ENCODE data around the gene GIT1.

GIT1 gene

DNA sequence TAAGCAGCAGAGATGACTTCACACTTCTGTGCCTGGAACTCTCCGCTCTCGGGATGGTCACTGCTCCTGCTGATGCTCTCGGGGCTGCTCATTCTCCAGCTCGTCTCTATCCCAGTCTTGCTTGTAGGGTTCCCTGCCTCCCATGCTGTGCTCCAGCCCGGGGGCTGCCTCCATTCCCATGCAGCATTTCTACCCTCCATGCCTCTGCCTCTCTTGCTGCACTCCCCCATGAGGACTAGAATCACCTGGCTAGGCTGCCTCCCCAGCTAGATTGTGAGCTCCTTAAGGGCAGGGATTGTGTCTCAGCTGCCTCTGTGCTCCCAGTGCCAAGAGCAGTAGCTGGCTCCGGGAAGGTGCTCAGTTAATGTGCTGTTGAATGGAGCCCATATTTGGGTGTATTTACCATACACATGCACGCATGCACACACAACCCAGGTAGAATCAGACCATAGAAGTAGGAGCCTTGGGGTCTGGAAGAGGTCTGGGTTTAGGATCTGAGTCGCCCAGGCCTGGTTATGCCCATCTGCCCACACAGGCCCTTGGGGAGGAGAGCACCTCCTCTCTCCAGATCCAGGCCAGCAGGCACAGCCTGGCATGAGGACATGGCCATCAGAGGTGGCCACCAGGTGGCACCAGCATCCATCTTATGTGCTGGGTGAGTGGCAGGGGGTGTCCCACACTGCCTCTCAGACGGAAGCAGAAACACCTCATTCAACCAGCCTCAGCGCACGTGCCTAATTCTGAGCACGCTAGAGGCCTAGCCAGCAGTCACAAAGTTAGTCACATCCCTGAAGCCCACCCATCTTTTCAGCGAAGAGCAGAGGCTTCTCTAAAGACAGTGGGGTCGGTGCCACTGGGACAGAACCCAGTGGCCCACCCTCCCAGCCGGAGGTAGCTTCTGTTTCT, 9.3 kb downstream of the GIT1 start:
- DNase-seq, result peak; percentile 93

DNA sequence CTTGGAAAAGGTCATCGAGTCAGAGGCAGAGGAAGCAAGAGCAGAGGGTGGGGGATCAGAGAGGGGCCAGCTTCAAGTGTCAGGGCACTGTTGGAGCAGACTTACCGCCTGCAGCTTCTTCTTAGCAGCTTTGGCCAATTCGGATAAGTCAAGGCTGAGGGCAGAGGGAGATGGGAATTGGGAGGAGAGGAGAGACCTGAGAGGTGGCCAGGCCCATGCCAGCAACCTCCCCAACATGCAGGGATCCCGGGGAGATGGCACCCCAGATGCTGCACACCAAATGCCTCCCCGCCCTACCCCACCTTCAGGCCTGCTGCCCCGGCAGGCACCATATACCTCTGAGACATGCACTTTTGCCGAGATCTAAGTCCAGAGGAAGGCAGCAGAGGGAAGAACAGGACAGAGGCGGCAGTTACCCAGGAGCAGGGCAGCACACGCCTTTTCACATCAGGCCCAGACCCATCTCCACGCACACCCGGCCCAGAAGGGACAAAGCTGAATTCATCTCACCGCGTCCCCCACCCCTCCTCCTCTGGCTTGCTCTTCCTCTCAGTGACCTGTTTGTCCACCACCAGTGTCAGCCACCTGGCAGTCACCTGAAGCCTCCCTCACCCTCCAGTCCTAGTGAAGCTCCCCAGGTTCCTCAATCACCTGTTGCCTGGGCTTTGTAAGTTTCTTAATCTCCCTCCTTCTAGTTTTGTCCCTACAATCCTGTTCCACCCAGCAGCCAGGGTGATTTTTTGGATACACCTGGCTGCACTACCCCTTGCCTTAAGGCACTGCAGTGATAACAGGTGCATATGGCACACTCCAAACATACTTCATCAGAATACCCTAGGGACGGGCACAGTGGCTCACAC, 10.6 kb downstream of the GIT1 start:
- no peak for DNase-seq

- no peak for DNase-seq
Observed at GRCh38 chr17:29577385-29578211, 11.8 kb downstream of the GIT1 start.

DNA sequence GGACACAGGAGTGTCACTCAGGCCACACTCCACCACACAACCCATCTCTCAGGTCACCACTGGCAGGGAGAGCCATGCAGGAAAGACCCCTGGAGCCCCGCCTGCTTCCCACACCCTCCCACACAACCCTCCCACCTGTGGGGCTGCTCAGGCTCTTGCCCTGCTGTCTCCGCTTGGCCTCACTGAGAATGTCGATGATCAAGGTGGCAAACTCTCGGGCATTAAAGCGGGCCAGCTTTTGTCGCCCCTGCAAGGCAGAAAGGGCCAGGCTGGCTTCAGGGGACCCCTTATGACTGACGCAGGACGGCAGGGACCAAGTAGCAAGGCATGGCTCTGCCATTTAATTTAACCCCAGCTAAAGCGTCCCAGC, 12.5 kb downstream of the GIT1 start:
- no peak for DNase-seq

GRCh38 chr17:29576214-29577000, 13.0 kb downstream of the GIT1 start:
- DNase-seq, result no peak

GRCh38 chr17:29575511-29576213, 13.8 kb downstream of the GIT1 start:
- DNase-seq, result no peak

GRCh38 chr17:29574732-29575510, 14.5 kb downstream of the GIT1 start:
- no peak for DNase-seq

DNA sequence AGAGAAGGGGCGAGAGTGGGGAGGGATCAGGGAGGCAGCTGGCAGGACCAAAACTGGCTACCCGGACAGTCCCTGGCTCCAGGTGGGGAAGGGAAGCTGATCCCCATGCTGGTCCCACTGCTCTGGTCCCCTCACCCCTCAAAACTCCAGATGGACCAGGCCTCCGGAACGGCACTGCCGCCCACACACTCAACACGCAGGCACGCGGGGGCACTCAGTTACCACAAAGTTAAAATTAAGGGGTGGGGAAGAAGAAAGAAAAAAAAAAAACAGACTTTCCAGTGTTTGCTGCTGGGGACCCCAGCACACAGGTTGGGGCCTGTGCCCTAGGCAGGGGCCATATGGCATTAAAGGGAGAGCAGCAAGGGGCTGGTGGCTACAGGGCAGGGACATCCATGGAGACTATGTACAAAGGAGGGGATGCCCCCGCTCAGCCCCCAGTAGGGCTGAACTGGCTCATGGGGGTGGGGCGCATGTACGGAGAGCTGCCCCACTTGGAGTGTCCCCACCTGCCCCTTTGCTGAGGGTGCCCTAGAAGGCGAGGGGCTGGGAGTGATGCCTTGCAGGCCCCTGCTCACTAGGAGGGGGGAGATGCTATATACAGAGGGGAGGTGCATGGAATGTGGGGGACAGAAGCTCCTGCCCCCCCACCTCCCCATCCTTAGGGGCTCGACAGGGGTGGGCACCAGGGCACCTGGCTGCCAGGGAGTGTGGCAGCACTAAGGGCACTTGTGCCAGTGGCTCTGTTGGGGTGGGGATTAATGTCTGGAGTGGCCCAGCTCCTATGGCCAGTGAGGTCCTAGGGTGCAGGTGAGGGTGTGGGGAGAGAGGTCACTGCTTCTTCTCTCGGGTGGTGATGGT, 15.3 kb downstream of the GIT1 start:
- no peak for DNase-seq

DNA sequence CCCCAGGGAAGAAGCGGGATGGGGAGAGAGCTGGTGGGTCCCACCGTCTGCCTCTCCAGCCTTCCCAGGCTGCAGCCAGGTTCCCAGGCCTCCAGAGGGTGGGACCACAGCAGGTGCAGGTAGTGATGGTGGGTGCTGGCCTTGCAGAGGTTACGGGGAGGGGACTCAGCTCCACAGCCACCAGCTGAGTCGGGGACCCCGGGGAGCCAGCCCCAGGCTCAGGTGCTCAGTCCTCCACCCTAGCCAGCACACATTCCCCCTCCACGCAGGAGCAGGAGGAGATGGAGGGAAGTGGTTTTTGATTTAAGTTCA, 15.9 kb downstream of the GIT1 start:
- DNase-seq, result no peak

- peak; percentile 61 for DNase-seq
Observed at GRCh38 chr17:29572691-29573557, 16.5 kb downstream of the GIT1 start.

DNA sequence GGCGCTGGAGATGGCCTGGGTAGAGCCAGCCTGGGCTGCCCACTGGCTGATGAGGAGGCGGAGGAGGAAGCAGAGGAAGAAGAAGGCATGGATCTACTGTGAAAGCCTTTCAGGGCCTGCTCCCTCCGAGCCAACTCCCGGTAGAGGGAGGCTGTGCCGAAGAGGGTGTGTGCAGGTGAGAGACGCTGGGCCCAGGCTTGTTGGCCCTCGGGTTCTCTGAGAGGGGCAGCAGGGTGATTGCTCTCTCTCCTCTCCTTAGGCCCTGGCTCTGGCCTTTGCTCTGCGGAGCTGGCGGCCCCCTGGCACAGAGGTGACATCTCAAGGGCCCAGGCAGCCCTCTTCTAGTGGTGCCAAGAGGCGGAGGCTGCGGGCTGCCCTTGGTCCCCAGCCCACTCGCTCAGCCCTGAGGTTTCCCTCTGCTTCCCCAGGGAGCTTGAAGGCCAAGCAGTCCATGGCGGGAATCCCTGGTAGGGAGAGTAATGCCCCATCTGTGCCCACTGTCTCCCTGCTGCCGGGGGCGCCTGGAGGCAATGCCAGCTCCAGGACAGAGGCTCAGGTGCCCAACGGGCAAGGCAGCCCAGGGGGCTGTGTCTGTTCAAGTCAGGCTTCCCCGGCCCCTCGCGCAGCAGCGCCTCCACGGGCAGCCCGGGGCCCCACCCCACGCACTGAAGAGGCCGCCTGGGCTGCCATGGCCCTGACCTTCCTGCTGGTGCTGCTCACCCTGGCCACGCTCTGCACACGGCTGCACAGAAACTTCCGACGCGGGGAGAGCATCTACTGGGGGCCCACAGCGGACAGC, 17.4 kb downstream of the GIT1 start:
- DNase-seq, result no peak

- DNase-seq, result no peak
Observed at GRCh38 chr17:29571486-29571882, 18.0 kb downstream of the GIT1 start.

GRCh38 chr17:29570521-29570920, 18.9 kb downstream of the GIT1 start:
- DNase-seq, result no peak

GRCh38 chr17:29569245-29569950, 20.1 kb downstream of the GIT1 start:
- DNase-seq, result no peak

GRCh38 chr17:29568331-29569244, 20.9 kb downstream of the GIT1 start, which contains the start of gene TP53I13:
Gene TP53I13 (plus strand): TSS chr17:29568701. CDS start chr17:29568759, 58 bp downstream.
- peak; percentile 91 for DNase-seq

All from activated naive CD4-positive, alpha-beta T cell treated with Interleukin-2 at 50 U/mL for 16 hours (primary cell).